Measurements from ENCODE around the gene MGLL. TPM values are rescaled to one million over a fixed set of nuclear protein-coding genes. Genes with fewer than 3 reads are reported as not detected.
A peak's percentile ranks its signal among the peaks of the same experiment; 100 is the strongest.

MGLL gene
- total and polyA plus RNA-seq, 9 of the 15 experiments (the other 6 are each of a cell fraction or from before 2014, with no cell fraction given): 0.12 to 0.32 (median 0.18) TPM; not detected in 6

DNA sequence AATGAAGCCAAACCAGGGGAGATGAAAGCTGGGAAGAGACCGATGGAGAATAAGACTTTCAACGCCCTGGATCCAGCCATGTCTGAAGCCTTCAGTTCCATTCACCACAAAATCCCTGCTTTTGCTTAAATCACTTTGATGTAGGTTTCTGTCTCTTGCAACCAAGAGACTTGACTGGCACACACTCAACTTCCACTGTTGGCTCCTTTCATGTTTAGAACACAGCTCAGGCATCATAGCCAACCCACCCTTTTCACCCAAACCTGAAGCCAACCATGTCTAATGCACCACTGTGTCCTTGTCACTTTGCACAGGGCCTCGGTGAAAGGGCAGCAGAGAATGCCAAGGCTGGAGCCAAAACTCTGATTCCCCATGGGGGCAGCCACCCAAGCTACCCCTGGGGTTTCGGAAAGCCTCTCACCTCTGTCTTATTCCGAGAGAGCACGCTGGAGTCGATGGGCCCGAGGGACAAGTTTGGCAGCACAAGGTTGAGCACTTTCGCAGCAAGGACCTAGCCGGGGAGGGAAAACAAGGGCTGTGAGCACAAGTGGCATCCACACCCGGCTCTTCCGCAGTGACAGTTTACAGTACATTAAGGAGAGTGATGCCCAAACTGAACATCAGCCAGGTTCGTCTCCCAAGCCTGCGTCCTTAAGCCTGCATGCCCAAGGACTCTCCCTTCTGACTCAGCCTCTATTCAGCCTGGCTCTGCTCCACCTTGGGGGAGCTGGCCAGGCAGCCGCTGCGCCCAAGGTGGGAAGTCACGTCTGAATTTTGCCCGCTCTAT, 112.0 kb downstream of the MGLL start:
- H3K27me3 ChIP-seq (ENCODE audit: control insufficient read depth in 2 of 2, insufficient read depth in 2 of 2, low read length in 2 of 2): peaks cover 13 to 48% of the 10 kb centered on the region in 2 experiments; a peak in 4 of 5 replicates
- FAIRE-seq: no peak
- BruUV-seq (replicated peaks): no TSS peak

More for the DNA sequence above, 112.0 kb downstream of the MGLL start:
- no peak overlapping the region for H3K4me3 ChIP-seq
- H3K36me3 ChIP-seq (ENCODE audit: control insufficient read depth, insufficient read depth, low read length): no peaks in the 10 kb centered on the region
- CTCF ChIA-PET (ENCODE audit: low intra/inter-chr PET ratio): no interaction called here
- no peak for ATAC-seq
- no peak overlapping the region for H3K4me2 ChIP-seq (ENCODE audit: insufficient read depth, low read length)
- no peaks in the 10 kb centered on the region for H3K9me3 ChIP-seq (replicated peaks; ENCODE audit: control insufficient read depth, insufficient read depth, low read depth, low read length)
- 5% methylated on average over 15 of the region's 18 CpGs for WGBS (ENCODE audit: insufficient coverage, low coverage, missing lambda C conversion rate)
- POLR2A ChIA-PET: interaction anchor here (1.0 kb wide), 1 partner anchor 8 kb away, joined by 4 read pairs; no protein-coding TSS in a partner anchor
- no peak overlapping the region for H2AFZ ChIP-seq (ENCODE audit: low read depth, low read length)
- H4K20me1 ChIP-seq (replicated peaks; ENCODE audit: control insufficient read depth, insufficient read depth, low read length): no peaks in the 10 kb centered on the region
- H3K4me1 ChIP-seq (replicated peaks in 1 of 2; ENCODE audit: control insufficient read depth in 2 of 2, insufficient read depth in 2 of 2, low read length in 2 of 2): peaks cover 10% of the 10 kb centered on the region in 2 experiments; a peak in 4 of 5 replicates
- peak overlapping the region in 1 of 2 experiments; percentile 52; a peak in 1 of 4 replicates for H3K9ac ChIP-seq (ENCODE audit: insufficient read depth in 1 of 2, low read depth in 2 of 2, low read length in 2 of 2)
- TF ChIP-seq, protein P1, sequence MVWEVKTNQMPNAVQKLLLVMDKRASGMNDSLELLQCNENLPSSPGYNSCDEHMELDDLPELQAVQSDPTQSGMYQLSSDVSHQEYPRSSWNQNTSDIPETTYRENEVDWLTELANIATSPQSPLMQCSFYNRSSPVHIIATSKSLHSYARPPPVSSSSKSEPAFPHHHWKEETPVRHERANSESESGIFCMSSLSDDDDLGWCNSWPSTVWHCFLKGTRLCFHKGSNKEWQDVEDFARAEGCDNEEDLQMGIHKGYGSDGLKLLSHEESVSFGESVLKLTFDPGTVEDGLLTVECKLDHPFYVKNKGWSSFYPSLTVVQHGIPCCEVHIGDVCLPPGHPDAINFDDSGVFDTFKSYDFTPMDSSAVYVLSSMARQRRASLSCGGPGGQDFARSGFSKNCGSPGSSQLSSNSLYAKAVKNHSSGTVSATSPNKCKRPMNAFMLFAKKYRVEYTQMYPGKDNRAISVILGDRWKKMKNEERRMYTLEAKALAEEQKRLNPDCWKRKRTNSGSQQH (CRISPR knock-in tag; IDR thresholded peaks at IDR 0.05): no peak
- TF ChIP-seq MTA1 (IDR thresholded peaks at IDR 0.05; ENCODE audit: borderline replicate concordance): no peak
- TF ChIP-seq, protein P2, sequence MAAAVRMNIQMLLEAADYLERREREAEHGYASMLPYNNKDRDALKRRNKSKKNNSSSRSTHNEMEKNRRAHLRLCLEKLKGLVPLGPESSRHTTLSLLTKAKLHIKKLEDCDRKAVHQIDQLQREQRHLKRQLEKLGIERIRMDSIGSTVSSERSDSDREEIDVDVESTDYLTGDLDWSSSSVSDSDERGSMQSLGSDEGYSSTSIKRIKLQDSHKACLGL (CRISPR knock-in tag; IDR thresholded peaks at IDR 0.05; ENCODE audit: borderline replicate concordance, poor library complexity, severe bottlenecking): no peak
- TF ChIP-seq ILK (tag; IDR thresholded peaks at IDR 0.05; ENCODE audit: borderline replicate concordance, low read depth): no peak
- TF ChIP-seq PHF20 (IDR thresholded peaks at IDR 0.05; ENCODE audit: partially characterized antibody): no peak
- TF ChIP-seq KAT7 (CRISPR knock-in tag; IDR thresholded peaks at IDR 0.05; ENCODE audit: borderline replicate concordance): no peak
- TF ChIP-seq ZNF696 (CRISPR knock-in tag; conservative IDR thresholded peaks at IDR 0.05): no peak
- no peak for TF ChIP-seq TCF3 (CRISPR knock-in tag; IDR thresholded peaks at IDR 0.05)
- TF ChIP-seq EP300 (IDR thresholded peaks at IDR 0.05; ENCODE audit: low read length): no peak
- intact Hi-C loops (cut with micrococcal nuclease): no loop called here
- no peaks in the 10 kb centered on the region for H3K79me2 ChIP-seq (ENCODE audit: control insufficient read depth, insufficient read depth, low read length)
- no peak for DNase-seq (ENCODE audit: extremely low read depth in 1 of 4, low spot score in 3 of 4)
- H3K9me1 ChIP-seq (ENCODE audit: control insufficient read depth, insufficient read depth, low read length): peaks cover 2% of the 10 kb centered on the region
- in situ Hi-C loops (cut with MboI): no loop called here
- H3K27ac ChIP-seq (ENCODE audit: extremely low read depth, low read depth, low read length): no peak overlapping the region
